ENCODE results near the gene SPATA6. TPM values are rescaled to one million over a fixed set of nuclear protein-coding genes. Genes with fewer than 3 reads are reported as not detected.

The SPATA6 gene
- total RNA-seq, 1 donor from 2014 or later, result 4.2 TPM

GRCh38 chr1:48430832-48431231 is 41.2 kb downstream of the SPATA6 start:
- H3K36me3 ChIP-seq, result peaks cover 0 to 4% of the 10 kb centered on the region in 2 donors
- H3K27me3 ChIP-seq, result no peaks in the 10 kb centered on the region
- no peak overlapping the region for H3K27ac ChIP-seq
- no peaks in the 10 kb centered on the region for H3K4me1 ChIP-seq
- DNase-seq (ENCODE audit: low spot score in 2 of 2), result no peak
- no peak for TF ChIP-seq CTCF (IDR thresholded peaks at IDR 0.05)
- H3K9me3 ChIP-seq, result no peaks in the 10 kb centered on the region
- intact Hi-C loops (cut with DNase I), result no loop called here
- H3K4me3 ChIP-seq, result no peak overlapping the region

- Histone ChIP-seq H3K4me3 (no peak overlapping the region), H3K4me1 (no peaks in the 10 kb centered on the region), H3K36me3 (no peaks in the 10 kb centered on the region), H3K9me3 (no peaks in the 10 kb centered on the region), H3K27ac (no peak overlapping the region), H3K27me3 (no peaks in the 10 kb centered on the region)
- TF ChIP-seq CTCF (IDR thresholded peaks at IDR 0.05), result no peak
- DNase-seq (ENCODE audit: low spot score in 2 of 2), result no peak
- intact Hi-C loops (cut with DNase I), result no loop called here
Measured at GRCh38 chr1:48422009-48422408, 50.0 kb downstream of the SPATA6 start.

- Histone ChIP-seq H3K27ac (no peak overlapping the region), H3K27me3 (no peaks in the 10 kb centered on the region), H3K9me3 (no peaks in the 10 kb centered on the region), H3K4me1 (peaks cover 0 to 7% of the 10 kb centered on the region in 2 donors), H3K4me3 (no peak overlapping the region), H3K36me3 (no peaks in the 10 kb centered on the region)
- no peak for DNase-seq (ENCODE audit: low spot score in 2 of 2)
- intact Hi-C loops (cut with DNase I), result no loop called here
- TF ChIP-seq CTCF (IDR thresholded peaks at IDR 0.05), result no peak
Measured at GRCh38 chr1:48418742-48419141, 53.3 kb downstream of the SPATA6 start.

GRCh38 chr1:48415050-48415449 is 57.0 kb downstream of the SPATA6 start:
- H3K27me3 ChIP-seq, result no peaks in the 10 kb centered on the region
- H3K36me3 ChIP-seq, result no peaks in the 10 kb centered on the region
- no peak overlapping the region for H3K27ac ChIP-seq
- no peaks in the 10 kb centered on the region for H3K9me3 ChIP-seq
- no peak for TF ChIP-seq CTCF (IDR thresholded peaks at IDR 0.05)
- no peak for DNase-seq (ENCODE audit: low spot score in 2 of 2)
- intact Hi-C loops (cut with DNase I), result no loop called here
- H3K4me3 ChIP-seq, result no peak overlapping the region
- H3K4me1 ChIP-seq, result peaks cover 0 to 7% of the 10 kb centered on the region in 2 donors

GRCh38 chr1:48414264-48414663 is 57.7 kb downstream of the SPATA6 start:
- Histone ChIP-seq H3K4me1 (peaks cover 0 to 7% of the 10 kb centered on the region in 2 donors), H3K27ac (peak overlapping the region in 1 of 2 donors; percentile 24), H3K27me3 (no peaks in the 10 kb centered on the region), H3K9me3 (no peaks in the 10 kb centered on the region), H3K36me3 (peaks cover 0 to 2% of the 10 kb centered on the region in 2 donors), H3K4me3 (no peak overlapping the region)
- TF ChIP-seq CTCF (IDR thresholded peaks at IDR 0.05), result no peak
- intact Hi-C loops (cut with DNase I), result no loop called here
- no peak for DNase-seq (ENCODE audit: low spot score in 2 of 2)

GRCh38 chr1:48405940-48406339 is 66.1 kb downstream of the SPATA6 start:
- no peak for TF ChIP-seq CTCF (IDR thresholded peaks at IDR 0.05)
- intact Hi-C loops (cut with DNase I), result no loop called here

More at GRCh38 chr1:48405940-48406339, 66.1 kb downstream of the SPATA6 start:
- H3K27ac ChIP-seq, result no peak overlapping the region
- no peaks in the 10 kb centered on the region for H3K4me1 ChIP-seq
- DNase-seq (ENCODE audit: low spot score in 2 of 2), result no peak
- H3K4me3 ChIP-seq, result no peak overlapping the region
- H3K27me3 ChIP-seq, result no peaks in the 10 kb centered on the region
- peaks cover 0 to 8% of the 10 kb centered on the region in 2 donors for H3K36me3 ChIP-seq
- no peaks in the 10 kb centered on the region for H3K9me3 ChIP-seq

Measured in ascending aorta (tissue), 2 donors.